CD8-positive, alpha-beta memory T cell (primary cell): ENCODE data around the gene IQCM. TPM values are rescaled to one million over a fixed set of nuclear protein-coding genes. Genes with fewer than 3 reads are reported as not detected.

ENCODE experiments used
- CTCF ChIA-PET: fragments of 350-600 bp; sonication (Branson Sonifier 250); formaldehyde crosslinking; loops from one replicate; lab custom pipeline; 2021; ENCODE audit warnings: antibody characterized with exemption; lab: Charles Lee
- POLR2A ChIA-PET: fragments of 350-600 bp; sonication (Branson Sonifier 250); formaldehyde crosslinking; loops from one replicate; lab custom pipeline; 2021; ENCODE audit warnings: antibody characterized with exemption; lab: Charles Lee
- DNase-seq, 5 donors: peaks; one replicate each; pipeline versions ENCODE4 v3.0.0 to v3.0.0-alpha.2; 2020 to 2022; ENCODE audit warnings: mixed read lengths in 1 of 5
- H3K27ac ChIP-seq: one replicate; pipeline ENCODE4 v1.7.0; 2013; ENCODE audit warnings: low read depth, mild to moderate bottlenecking, low read length, moderate library complexity
- H3K27me3 ChIP-seq: 2 replicates; pipeline ENCODE4 v1.7.0; 2013; ENCODE audit warnings: low read length, mild to moderate bottlenecking; ENCODE audit not compliant: insufficient read depth, poor library complexity, severe bottlenecking
- H3K36me3 ChIP-seq: 2 replicates; pipeline ENCODE4 v1.7.0; 2013; ENCODE audit warnings: mild to moderate bottlenecking, low read length, moderate library complexity; ENCODE audit not compliant: insufficient read depth
- H3K4me1 ChIP-seq: 2 replicates; pipeline ENCODE4 v1.7.0; 2013; ENCODE audit warnings: mild to moderate bottlenecking, low read length, moderate library complexity; ENCODE audit not compliant: insufficient read depth
- H3K4me3 ChIP-seq: 2 replicates; pipeline ENCODE4 v1.7.0; 2013; ENCODE audit warnings: mild to moderate bottlenecking, low read length
- H3K9me3 ChIP-seq: 2 replicates; pipeline ENCODE4 v1.7.0; 2013; ENCODE audit warnings: mild to moderate bottlenecking, low read length
- H3K27ac Mint-ChIP-seq, 8 donors: one replicate each; pipeline ENCODE4 v1.8.0; 2020 to 2021; ENCODE audit warnings: mixed read lengths in 8 of 8, mild to moderate bottlenecking in 6 of 8, inconsistent platforms in 3 of 8, moderate library complexity in 3 of 8
- H3K27me3 Mint-ChIP-seq, 2 donors: one replicate each; pipeline ENCODE4 v1.8.0; 2020 to 2021; ENCODE audit warnings: mixed read lengths in 2 of 2, mild to moderate bottlenecking in 1 of 2, moderate library complexity in 1 of 2
- H3K36me3 Mint-ChIP-seq, 3 donors: one replicate each; pipeline ENCODE4 v1.8.0; 2020 to 2021; ENCODE audit warnings: mixed read lengths in 3 of 3, inconsistent platforms in 1 of 3, mild to moderate bottlenecking in 1 of 3
- H3K4me1 Mint-ChIP-seq, 3 donors: one replicate each; pipeline ENCODE4 v1.8.0; 2020 to 2021; ENCODE audit warnings: mixed read lengths in 3 of 3, inconsistent platforms in 1 of 3, mild to moderate bottlenecking in 1 of 3
- H3K4me3 Mint-ChIP-seq, 7 donors: one replicate each; pipeline ENCODE4 v1.8.0; 2020 to 2021; ENCODE audit warnings: mixed read lengths in 7 of 7, mild to moderate bottlenecking in 6 of 7, moderate library complexity in 4 of 7, inconsistent platforms in 2 of 7
- H3K9me3 Mint-ChIP-seq, 5 donors: one replicate each; pipeline ENCODE4 v1.8.0; 2020 to 2022; ENCODE audit warnings: mixed read lengths in 5 of 5, mild to moderate bottlenecking in 3 of 5, moderate library complexity in 2 of 5, inconsistent platforms in 1 of 5
- polyA plus RNA-seq: library from polyadenylated mRNA; unstranded; fragments of 300-500 nt; fragmentation: Illumina TruSeq; gene quantifications from one replicate; pipeline ENCODE4 v1.2.3, GENCODE V29; 2021
- total RNA-seq, 2 experiments: library from RNA; stranded (reverse); gene quantifications; one replicate each; pipeline ENCODE4 v1.2.3, GENCODE V29; 2021

The IQCM gene
- total and polyA plus RNA-seq, 3 experiments from 2014 or later = not detected

- no peak overlapping the region for H3K4me3 Mint-ChIP-seq
Measured at GRCh38 chr4:149830823-149831222, 15.2 kb upstream of the IQCM start.

GRCh38 chr4:149825336-149825735 lies 9.7 kb upstream of the IQCM start:
- no peak overlapping the region for H3K27ac Mint-ChIP-seq
- ChIA-PET CTCF (no interaction called here), POLR2A (no interaction called here)
- H3K4me1 Mint-ChIP-seq = no peaks in the 10 kb centered on the region
- H3K36me3 ChIP-seq = no peaks in the 10 kb centered on the region
- H3K9me3 ChIP-seq = peaks cover 4% of the 10 kb centered on the region
- no peak overlapping the region for H3K4me3 ChIP-seq
- no peaks in the 10 kb centered on the region for H3K4me1 ChIP-seq
- H3K9me3 Mint-ChIP-seq = peaks cover 0 to 5% (median 3%) of the 10 kb centered on the region in 5 donors
- H3K36me3 Mint-ChIP-seq = no peaks in the 10 kb centered on the region
- H3K27me3 ChIP-seq = no peaks in the 10 kb centered on the region
- H3K27ac ChIP-seq = no peak overlapping the region
- DNase-seq = no peak
- H3K4me3 Mint-ChIP-seq = no peak overlapping the region
- no peaks in the 10 kb centered on the region for H3K27me3 Mint-ChIP-seq

More at GRCh38 chr4:149830823-149831222, 15.2 kb upstream of the IQCM start:
- ChIA-PET CTCF (no interaction called here), POLR2A (no interaction called here)
- peaks cover 4% of the 10 kb centered on the region for H3K9me3 ChIP-seq
- peaks cover 0 to 5% (median 3%) of the 10 kb centered on the region in 5 donors for H3K9me3 Mint-ChIP-seq
- no peaks in the 10 kb centered on the region for H3K27me3 Mint-ChIP-seq
- H3K36me3 Mint-ChIP-seq = no peaks in the 10 kb centered on the region
- H3K36me3 ChIP-seq = no peaks in the 10 kb centered on the region
- DNase-seq = no peak
- H3K4me3 ChIP-seq = no peak overlapping the region
- H3K4me1 ChIP-seq = no peaks in the 10 kb centered on the region
- no peak overlapping the region for H3K27ac Mint-ChIP-seq
- no peaks in the 10 kb centered on the region for H3K27me3 ChIP-seq
- no peaks in the 10 kb centered on the region for H3K4me1 Mint-ChIP-seq
- no peak overlapping the region for H3K27ac ChIP-seq

- Mint-ChIP-seq H3K27ac (no peak overlapping the region), H3K4me3 (no peak overlapping the region), H3K9me3 (peaks cover 0 to 5% (median 3%) of the 10 kb centered on the region in 5 donors), H3K27me3 (no peaks in the 10 kb centered on the region), H3K4me1 (no peaks in the 10 kb centered on the region), H3K36me3 (no peaks in the 10 kb centered on the region)
- DNase-seq = no peak
- Histone ChIP-seq H3K4me1 (no peaks in the 10 kb centered on the region), H3K36me3 (no peaks in the 10 kb centered on the region), H3K4me3 (no peak overlapping the region), H3K27ac (no peak overlapping the region), H3K27me3 (no peaks in the 10 kb centered on the region), H3K9me3 (peaks cover 4% of the 10 kb centered on the region)
- CTCF ChIA-PET = no interaction called here
- POLR2A ChIA-PET = no interaction called here
Measured at GRCh38 chr4:149823769-149824221, 8.2 kb upstream of the IQCM start.

- Mint-ChIP-seq H3K36me3 (no peaks in the 10 kb centered on the region), H3K4me3 (no peak overlapping the region), H3K9me3 (peaks cover 0 to 33% (median 2%) of the 10 kb centered on the region in 5 donors), H3K27ac (no peak overlapping the region), H3K27me3 (no peaks in the 10 kb centered on the region), H3K4me1 (no peaks in the 10 kb centered on the region)
- H3K27me3 ChIP-seq = no peaks in the 10 kb centered on the region
- no peaks in the 10 kb centered on the region for H3K9me3 ChIP-seq
- DNase-seq = no peak
- ChIA-PET CTCF (no interaction called here), POLR2A (no interaction called here)
- H3K36me3 ChIP-seq = no peaks in the 10 kb centered on the region
- no peak overlapping the region for H3K27ac ChIP-seq
- no peaks in the 10 kb centered on the region for H3K4me1 ChIP-seq
- no peak overlapping the region for H3K4me3 ChIP-seq
Measured at GRCh38 chr4:149801416-149801815, 14.2 kb downstream of the IQCM start.

- H3K36me3 ChIP-seq = no peaks in the 10 kb centered on the region
- H3K9me3 ChIP-seq = no peaks in the 10 kb centered on the region
- Mint-ChIP-seq H3K36me3 (no peaks in the 10 kb centered on the region), H3K27ac (no peak overlapping the region), H3K9me3 (peaks cover 0 to 32% (median 4%) of the 10 kb centered on the region in 5 donors), H3K4me1 (no peaks in the 10 kb centered on the region), H3K27me3 (peaks cover 0 to 3% of the 10 kb centered on the region in 2 donors), H3K4me3 (no peak overlapping the region)
- CTCF ChIA-PET = no interaction called here
- no peak overlapping the region for H3K4me3 ChIP-seq
- no peaks in the 10 kb centered on the region for H3K27me3 ChIP-seq
- POLR2A ChIA-PET = no interaction called here
- no peak for DNase-seq
- no peaks in the 10 kb centered on the region for H3K4me1 ChIP-seq
- H3K27ac ChIP-seq = no peak overlapping the region
Measured at GRCh38 chr4:149799546-149799945, 16.1 kb downstream of the IQCM start.

GRCh38 chr4:149796381-149796780 lies 19.3 kb downstream of the IQCM start:
- no peak overlapping the region for H3K4me3 Mint-ChIP-seq
- H3K27ac Mint-ChIP-seq = no peak overlapping the region
- no peaks in the 10 kb centered on the region for H3K4me1 ChIP-seq
- ChIA-PET CTCF (no interaction called here), POLR2A (no interaction called here)
- H3K9me3 ChIP-seq = no peaks in the 10 kb centered on the region
- no peaks in the 10 kb centered on the region for H3K36me3 ChIP-seq
- H3K4me3 ChIP-seq = no peak overlapping the region
- peaks cover 0 to 4% of the 10 kb centered on the region in 2 donors for H3K27me3 Mint-ChIP-seq
- no peaks in the 10 kb centered on the region for H3K36me3 Mint-ChIP-seq
- no peak for DNase-seq
- no peak overlapping the region for H3K27ac ChIP-seq
- H3K4me1 Mint-ChIP-seq = no peaks in the 10 kb centered on the region
- H3K9me3 Mint-ChIP-seq = peaks cover 0 to 11% (median 4%) of the 10 kb centered on the region in 5 donors
- no peaks in the 10 kb centered on the region for H3K27me3 ChIP-seq

GRCh38 chr4:149795256-149795655 lies 20.4 kb downstream of the IQCM start:
- Histone ChIP-seq H3K27me3 (no peaks in the 10 kb centered on the region), H3K4me1 (no peaks in the 10 kb centered on the region), H3K4me3 (no peak overlapping the region), H3K9me3 (no peaks in the 10 kb centered on the region), H3K36me3 (no peaks in the 10 kb centered on the region), H3K27ac (no peak overlapping the region)
- CTCF ChIA-PET = no interaction called here
- no peak for DNase-seq
- no peak overlapping the region for H3K4me3 Mint-ChIP-seq
- peaks cover 0 to 11% (median 4%) of the 10 kb centered on the region in 5 donors for H3K9me3 Mint-ChIP-seq
- peaks cover 0 to 4% of the 10 kb centered on the region in 2 donors for H3K27me3 Mint-ChIP-seq
- no peak overlapping the region for H3K27ac Mint-ChIP-seq
- no peaks in the 10 kb centered on the region for H3K36me3 Mint-ChIP-seq
- no peaks in the 10 kb centered on the region for H3K4me1 Mint-ChIP-seq
- POLR2A ChIA-PET = no interaction called here

- H3K4me3 Mint-ChIP-seq = no peak overlapping the region
- Histone ChIP-seq H3K27ac (no peak overlapping the region), H3K27me3 (no peaks in the 10 kb centered on the region), H3K4me1 (no peaks in the 10 kb centered on the region), H3K9me3 (no peaks in the 10 kb centered on the region), H3K36me3 (no peaks in the 10 kb centered on the region), H3K4me3 (no peak overlapping the region)
- H3K4me1 Mint-ChIP-seq = no peaks in the 10 kb centered on the region
- POLR2A ChIA-PET = no interaction called here
- CTCF ChIA-PET = no interaction called here
- no peak overlapping the region for H3K27ac Mint-ChIP-seq
- H3K36me3 Mint-ChIP-seq = no peaks in the 10 kb centered on the region
- DNase-seq = no peak
- peaks cover 0 to 4% of the 10 kb centered on the region in 2 donors for H3K27me3 Mint-ChIP-seq
- peaks cover 0 to 5% (median 4%) of the 10 kb centered on the region in 5 donors for H3K9me3 Mint-ChIP-seq
Measured at GRCh38 chr4:149794352-149794751, 21.3 kb downstream of the IQCM start.
